Choroid plexus epithelial cell (primary cell): ENCODE data around the gene ELAVL1.
"Not testable (repeated sequence)": the region's sequence is repeated elsewhere in the genome, so short reads cannot be mapped to it uniquely, and the experiment has no call there.

Experiments
- DNase-seq: peaks from one replicate; pipeline ENCODE4 v3.0.0-alpha.2; 2010; ENCODE audit warnings: low read depth
- H3K4me3 ChIP-seq: 2 replicates; pipeline ENCODE4 v1.5.1; 2011; ENCODE audit warnings: low read depth, mild to moderate bottlenecking, control low read depth, low read length, moderate library complexity
- TF ChIP-seq, protein P1 (sequence below): conservative IDR thresholded peaks from 2 replicates; pipeline ENCODE4 v1.5.1; 2011; ENCODE audit warnings: low read depth, mild to moderate bottlenecking, control low read depth, inconsistent platforms, low read length, moderate library complexity

Gene ELAVL1

DNA sequence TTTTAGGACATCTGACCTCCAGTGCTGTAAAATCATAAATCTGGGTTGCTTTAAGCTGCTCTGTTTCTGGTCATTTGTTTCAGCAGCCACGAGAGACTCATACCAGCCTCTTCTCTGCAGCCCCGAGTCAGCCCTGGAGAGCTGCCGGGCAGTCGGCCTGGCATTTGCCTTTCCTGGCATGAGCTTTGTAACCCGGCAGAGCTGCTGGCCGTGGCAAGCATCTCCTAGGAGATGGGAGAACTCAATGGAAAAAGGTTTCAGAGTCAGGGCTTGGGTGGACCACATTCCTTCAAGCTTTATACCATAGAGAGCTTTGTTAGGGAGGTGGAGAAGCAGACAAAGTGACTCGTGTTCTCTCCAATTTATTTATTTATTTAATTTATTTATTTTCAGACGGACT is 25.5 kb upstream of the ELAVL1 start:
- DNase-seq = no peak
- H3K4me3 ChIP-seq = no peak overlapping the region
- TF ChIP-seq, protein P1, sequence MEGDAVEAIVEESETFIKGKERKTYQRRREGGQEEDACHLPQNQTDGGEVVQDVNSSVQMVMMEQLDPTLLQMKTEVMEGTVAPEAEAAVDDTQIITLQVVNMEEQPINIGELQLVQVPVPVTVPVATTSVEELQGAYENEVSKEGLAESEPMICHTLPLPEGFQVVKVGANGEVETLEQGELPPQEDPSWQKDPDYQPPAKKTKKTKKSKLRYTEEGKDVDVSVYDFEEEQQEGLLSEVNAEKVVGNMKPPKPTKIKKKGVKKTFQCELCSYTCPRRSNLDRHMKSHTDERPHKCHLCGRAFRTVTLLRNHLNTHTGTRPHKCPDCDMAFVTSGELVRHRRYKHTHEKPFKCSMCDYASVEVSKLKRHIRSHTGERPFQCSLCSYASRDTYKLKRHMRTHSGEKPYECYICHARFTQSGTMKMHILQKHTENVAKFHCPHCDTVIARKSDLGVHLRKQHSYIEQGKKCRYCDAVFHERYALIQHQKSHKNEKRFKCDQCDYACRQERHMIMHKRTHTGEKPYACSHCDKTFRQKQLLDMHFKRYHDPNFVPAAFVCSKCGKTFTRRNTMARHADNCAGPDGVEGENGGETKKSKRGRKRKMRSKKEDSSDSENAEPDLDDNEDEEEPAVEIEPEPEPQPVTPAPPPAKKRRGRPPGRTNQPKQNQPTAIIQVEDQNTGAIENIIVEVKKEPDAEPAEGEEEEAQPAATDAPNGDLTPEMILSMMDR = no peak

DNA sequence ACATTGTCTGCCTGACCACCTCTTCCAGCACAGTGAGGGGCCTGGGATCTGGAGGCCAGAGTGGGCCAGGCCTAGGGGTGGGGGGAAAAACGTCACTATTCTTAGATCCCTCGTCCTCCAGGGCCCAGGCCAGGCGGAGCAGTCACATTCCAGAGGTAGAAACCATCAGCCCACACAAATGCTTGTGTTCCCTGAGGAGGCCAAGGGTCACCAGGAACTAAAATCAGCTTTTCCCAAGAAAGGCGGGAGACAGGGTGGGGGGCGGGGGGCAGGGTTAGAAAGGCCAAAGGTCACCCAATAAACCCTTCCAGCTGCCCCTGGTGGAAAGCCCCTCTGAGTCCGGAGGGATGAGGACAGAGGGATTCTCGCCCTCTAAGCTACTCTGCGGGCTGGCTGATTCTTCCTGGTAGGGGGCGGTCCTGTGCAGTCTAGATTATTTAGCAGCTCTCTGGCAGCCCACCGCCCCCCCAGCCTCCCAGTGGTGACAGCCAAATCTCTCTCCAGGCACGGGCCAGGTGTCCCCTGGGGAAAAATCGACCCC is 23.6 kb upstream of the ELAVL1 start:
- peak; percentile 52 for DNase-seq
- TF ChIP-seq, protein P1 = peak; percentile 15
- no peak overlapping the region for H3K4me3 ChIP-seq

DNA sequence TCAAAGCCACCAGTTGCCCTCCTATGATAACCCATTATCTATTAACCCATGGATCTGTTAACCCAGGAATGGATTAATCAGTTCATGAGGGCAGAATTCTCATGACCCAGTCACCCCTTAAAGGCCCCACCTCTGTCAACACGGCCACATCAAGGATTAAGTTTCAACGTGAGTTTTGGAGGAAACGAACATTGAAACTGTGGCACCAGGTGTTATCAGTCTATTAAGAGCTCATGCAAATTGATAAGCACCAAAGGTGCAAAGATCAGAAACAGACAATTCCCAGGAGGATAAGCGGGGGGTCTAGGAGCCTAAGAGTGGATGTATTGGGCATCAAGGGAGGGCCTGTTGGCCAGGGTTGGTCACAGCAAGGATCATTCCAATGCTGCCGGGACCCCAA is 19.9 kb upstream of the ELAVL1 start:
- H3K4me3 ChIP-seq = no peak overlapping the region
- TF ChIP-seq, protein P1 = no peak
- no peak for DNase-seq

DNA sequence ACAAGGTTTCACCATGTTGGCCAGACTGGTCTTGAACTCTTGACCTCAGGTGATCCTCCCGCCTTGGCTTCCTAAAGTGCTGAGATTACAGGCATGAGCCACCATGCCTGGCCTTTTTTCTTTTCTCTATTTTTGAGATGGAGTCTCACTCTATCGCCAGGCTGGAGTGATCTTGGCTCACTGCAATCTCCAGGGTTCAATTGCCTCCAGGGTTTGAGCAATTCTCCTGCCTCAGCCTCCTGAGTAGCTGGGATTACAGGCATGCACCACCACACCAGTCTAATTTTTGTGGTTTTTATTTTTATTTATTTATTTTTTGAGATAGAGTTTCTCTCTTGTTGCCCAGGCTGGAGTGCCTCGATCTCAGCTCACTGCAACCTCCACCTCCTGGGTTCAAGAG is 18.8 kb upstream of the ELAVL1 start:
- not testable (repeated sequence) for DNase-seq, H3K4me3 ChIP-seq

DNA sequence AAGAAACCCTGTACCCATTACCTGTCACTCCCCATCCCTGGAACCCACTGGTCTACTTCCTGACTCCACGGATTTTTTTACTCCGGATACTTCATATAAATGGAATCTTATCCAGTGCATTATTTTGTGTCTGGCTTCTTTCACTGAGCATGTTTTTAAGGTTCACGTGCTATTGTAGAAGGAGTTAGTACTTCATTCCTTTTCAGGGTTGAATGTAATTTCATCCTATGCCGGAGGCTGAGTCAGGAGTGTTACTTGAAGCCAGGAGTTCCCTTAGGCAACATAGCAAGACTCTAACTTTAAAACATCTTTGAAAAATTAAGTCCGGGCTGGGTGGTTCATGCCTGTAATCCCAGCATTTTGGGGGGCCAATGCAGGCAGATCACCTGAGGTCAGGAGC is 17.9 kb upstream of the ELAVL1 start:
- no peak for DNase-seq
- TF ChIP-seq, protein P1 = no peak
- no peak overlapping the region for H3K4me3 ChIP-seq

DNA sequence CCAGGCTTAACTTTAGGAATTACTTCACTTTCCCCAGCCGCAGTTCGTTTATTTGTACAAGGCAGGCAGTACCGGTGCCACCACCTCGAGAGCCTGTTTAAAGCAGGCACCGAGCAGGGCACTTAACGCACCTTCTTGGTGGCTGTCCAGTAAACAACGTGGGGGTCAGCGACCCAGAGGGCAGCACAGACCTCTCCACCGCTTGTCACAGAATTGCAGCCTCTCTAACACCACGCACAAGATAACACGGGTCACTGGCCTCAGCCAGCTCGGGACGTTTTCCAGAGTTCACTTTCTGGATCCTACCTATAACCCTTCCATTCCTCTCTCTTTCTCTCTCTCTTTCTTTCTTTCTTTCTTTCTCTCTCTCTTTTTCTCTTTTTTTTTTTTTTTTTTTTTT is 16.8 kb upstream of the ELAVL1 start:
- H3K4me3 ChIP-seq = no peak overlapping the region
- TF ChIP-seq, protein P1 = no peak
- no peak for DNase-seq

DNA sequence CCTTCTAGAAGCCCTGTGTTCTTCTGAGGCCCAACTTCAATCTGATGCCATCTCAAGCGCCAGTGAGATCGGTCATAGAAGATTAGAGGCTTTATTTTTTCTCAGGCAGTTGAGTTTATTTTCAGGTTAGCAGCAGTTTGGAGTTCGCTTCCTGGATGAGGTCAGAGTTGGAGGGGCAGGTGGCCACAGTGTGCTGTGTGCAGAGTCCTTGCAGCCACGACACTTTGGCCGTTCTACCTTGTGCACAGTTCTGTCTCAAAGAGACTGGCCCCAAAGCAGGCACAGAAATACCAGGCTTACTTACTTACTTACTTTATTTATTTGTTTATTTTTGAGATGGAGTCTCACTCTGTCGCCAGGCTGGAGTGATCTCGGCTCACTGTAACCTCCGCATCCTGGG is 15.9 kb upstream of the ELAVL1 start:
- DNase-seq = no peak
- H3K4me3 ChIP-seq = no peak overlapping the region
- TF ChIP-seq, protein P1 = no peak
